Skin of body (tissue), 2 donors: Measurements from ENCODE around the gene APOC1. TPM values are rescaled to one million over a fixed set of nuclear protein-coding genes. Genes with fewer than 3 reads are reported as not detected.
"Not testable (repeated sequence)": the region's sequence is repeated elsewhere in the genome, so short reads cannot be mapped to it uniquely, and the experiment has no call there.

Experiments used
- DNase-seq: peaks from one replicate; lab custom pipeline; 2025; lab: John Stamatoyannopoulos, UW
- total RNA-seq: library from RNA; depleted of rRNA; stranded (reverse); fragments of >200 nt; gene quantifications from one replicate; pipeline ENCODE4 v1.2.3, GENCODE V29; 2014

APOC1 gene
- total RNA-seq, 1 donor from 2014 or later = 44.6 TPM

- DNase-seq = no peak
These were observed 24.5 kb upstream of the APOC1 start for GRCh38 chr19:44889830-44890365.

GRCh38 chr19:44890366-44891015 lies 23.9 kb upstream of the APOC1 start:
- peak; percentile 100 for DNase-seq

GRCh38 chr19:44891016-44891882 lies 23.2 kb upstream of the APOC1 start, which contains the start of gene TOMM40:
TOMM40 (plus strand) TSS chr19:44891254; CDS start chr19:44891416, 162 bp downstream.
- DNase-seq = peak; percentile 100

- DNase-seq = no peak
These were observed 21.5 kb upstream of the APOC1 start for GRCh38 chr19:44892932-44893331.

- DNase-seq = no peak
These were observed 20.9 kb upstream of the APOC1 start for GRCh38 chr19:44893332-44894051.

GRCh38 chr19:44894052-44894400 lies 20.4 kb upstream of the APOC1 start:
- DNase-seq = no peak

GRCh38 chr19:44894946-44895345 lies 19.5 kb upstream of the APOC1 start:
- DNase-seq = no peak

- DNase-seq = no peak
These were observed 16.6 kb upstream of the APOC1 start for GRCh38 chr19:44897835-44898234.

GRCh38 chr19:44900328-44901244 lies 13.8 kb upstream of the APOC1 start:
- DNase-seq = no peak

- no peak for DNase-seq
These were observed 11.2 kb upstream of the APOC1 start for GRCh38 chr19:44903216-44903601.

- peak; percentile 39 for DNase-seq
These were observed 10.6 kb upstream of the APOC1 start for GRCh38 chr19:44903602-44904425.

- DNase-seq = no peak
These were observed 9.9 kb upstream of the APOC1 start for GRCh38 chr19:44904426-44904994.

GRCh38 chr19:44905437-44906160 lies 8.8 kb upstream of the APOC1 start, which contains the start of gene APOE:
APOE (plus strand) TSS chr19:44905796; CDS start chr19:44906625, 829 bp downstream.
- no peak for DNase-seq

GRCh38 chr19:44907613-44908012 lies 6.8 kb upstream of the APOC1 start:
- no peak for DNase-seq

- no peak for DNase-seq
These were observed 6.2 kb upstream of the APOC1 start for GRCh38 chr19:44908074-44908835.

- no peak for DNase-seq
These were observed 5.6 kb upstream of the APOC1 start for GRCh38 chr19:44908836-44909261.

GRCh38 chr19:44909775-44910174 lies 4.6 kb upstream of the APOC1 start:
- DNase-seq = no peak

- not testable (repeated sequence) for DNase-seq
These were observed 2.5 kb upstream of the APOC1 start for GRCh38 chr19:44911896-44912295.
